ENCODE results near the gene POU3F2.

Gene POU3F2

DNA sequence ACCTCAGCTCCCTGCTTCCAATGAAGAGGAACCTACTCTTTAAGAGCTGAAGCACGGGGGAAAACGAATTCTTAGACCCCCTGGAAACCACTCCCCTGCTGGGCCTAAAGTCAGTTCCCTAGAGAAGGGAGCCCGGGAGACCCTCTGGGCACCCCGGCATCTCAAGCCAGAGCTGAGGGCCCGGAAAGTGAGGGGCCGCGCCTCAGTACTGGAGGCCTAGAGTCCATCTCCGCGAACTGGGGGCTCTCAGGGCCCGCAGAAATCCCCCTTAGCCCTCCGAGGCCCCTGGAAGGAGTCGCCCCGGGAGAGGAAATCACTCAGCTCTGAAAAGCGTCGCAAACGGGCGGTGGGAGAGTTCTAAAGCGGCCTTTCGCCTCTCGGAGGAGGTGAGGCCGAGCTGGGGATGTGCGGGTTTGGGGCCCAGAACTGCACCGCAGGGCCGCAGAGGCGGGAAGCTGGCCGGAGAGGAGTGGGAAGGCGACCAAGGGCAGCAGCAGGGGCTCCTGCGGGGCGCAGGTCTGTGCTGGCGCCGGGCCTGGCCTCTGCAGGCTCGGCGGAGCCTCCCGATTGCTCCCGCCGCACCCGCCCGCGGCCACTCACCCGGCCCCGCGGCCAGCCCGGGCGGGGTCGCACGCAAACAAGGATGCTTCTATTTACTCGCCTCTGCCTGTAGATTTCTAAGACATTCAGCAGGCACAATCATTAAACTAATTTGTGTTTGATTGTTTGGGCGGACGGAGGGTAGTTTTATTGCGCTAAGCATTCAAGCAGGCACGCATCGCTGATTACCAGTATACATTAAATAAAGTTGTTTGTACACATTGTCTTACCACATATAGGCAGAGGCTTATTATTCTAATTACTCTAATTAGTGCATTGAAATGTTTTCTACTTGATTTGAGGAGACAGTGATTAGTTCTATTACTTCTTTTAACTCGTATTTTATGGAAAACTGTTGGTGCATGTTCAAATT, 9.2 kb downstream of the POU3F2 start:
- in situ Hi-C loops (cut with MboI; ENCODE audit: low sequenced_read_pairs), result no loop called here

DNA sequence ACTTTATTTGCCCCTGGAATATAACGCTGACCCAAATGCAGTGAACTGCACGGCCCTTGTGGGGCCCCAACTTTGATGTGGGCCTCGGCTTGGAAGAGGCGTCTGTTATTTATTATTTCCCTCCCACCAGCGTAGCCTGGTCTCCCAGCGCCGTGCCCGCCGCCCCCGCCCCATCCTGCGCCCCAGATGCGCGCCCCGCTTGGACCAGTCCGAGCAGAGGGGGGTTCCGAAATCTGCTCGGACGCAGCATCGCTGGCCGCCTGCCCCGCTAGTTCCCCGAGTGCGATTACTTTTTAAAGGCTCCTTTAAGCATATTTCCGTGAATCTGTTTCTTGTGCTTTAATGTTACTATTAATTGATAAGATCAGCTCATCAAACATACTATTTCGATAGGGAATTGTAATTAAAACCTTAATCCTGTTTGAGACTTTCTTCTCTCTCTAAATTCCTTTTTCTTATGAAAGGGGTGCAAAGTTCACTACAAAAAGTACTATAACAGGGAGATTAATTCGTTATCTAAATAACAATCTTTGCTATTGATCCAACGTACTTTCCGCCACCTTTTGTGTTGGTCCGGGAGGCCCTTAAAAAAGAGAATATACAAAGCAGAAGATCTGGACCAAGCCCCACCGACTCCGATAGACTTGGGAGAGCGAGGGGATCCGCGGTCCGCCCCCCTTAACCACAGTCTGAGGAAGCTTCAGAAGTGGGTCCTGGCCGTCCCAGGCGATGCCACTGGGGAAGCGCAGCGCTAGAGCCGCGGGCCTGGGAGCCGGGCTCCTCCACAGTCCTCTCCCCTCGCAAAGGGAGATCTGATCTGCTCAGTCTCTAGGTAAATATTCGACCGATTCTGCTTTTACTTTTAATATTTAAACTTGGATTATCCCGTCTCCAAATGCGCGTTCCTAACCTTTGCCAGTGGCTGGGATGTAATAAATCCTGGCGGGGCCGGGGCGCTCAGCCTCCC, 10.2 kb downstream of the POU3F2 start:
- in situ Hi-C loops (cut with MboI; ENCODE audit: low sequenced_read_pairs), result no loop called here

DNA sequence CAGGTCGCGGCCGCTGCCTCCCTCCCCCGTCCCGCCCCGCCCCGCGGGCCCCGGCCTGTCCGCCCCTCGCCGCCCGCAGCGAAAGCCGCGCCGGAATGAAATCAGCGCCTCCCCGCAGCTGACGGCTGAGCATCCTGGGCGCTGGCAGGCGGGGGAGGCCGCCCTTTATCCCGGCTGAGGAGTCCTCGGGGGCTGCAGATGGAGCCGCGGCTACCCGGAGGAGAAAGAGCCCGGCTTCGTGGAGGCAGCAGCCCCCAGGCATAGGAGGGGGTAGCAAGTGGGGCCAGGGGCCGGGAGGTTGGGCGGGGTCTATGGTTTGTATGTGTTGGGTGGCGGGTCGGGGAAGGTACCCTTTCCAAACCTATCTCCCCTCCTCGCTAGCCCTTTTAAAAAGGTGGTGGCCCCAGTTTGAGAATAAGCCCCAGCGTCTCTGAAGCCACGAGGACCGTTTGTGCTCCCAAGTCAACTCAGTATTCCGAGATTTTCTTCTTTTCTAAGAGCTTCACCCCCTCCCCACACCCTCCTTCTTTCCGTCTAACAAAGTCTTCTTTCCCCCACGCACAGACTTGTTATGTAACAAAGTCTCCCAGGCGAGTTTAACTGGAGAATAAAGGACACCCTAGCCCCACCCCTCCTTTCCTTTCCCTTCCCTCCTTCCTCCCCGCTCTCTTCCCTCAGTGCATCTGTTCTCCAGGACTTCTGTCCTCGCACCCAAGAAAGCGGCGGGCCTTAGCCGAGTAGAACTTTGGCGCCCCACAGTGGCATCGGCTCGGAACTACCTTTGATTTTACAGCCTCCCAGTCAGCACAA, 11.0 kb downstream of the POU3F2 start:
- in situ Hi-C loops (cut with MboI; ENCODE audit: low sequenced_read_pairs), result no loop called here

DNA sequence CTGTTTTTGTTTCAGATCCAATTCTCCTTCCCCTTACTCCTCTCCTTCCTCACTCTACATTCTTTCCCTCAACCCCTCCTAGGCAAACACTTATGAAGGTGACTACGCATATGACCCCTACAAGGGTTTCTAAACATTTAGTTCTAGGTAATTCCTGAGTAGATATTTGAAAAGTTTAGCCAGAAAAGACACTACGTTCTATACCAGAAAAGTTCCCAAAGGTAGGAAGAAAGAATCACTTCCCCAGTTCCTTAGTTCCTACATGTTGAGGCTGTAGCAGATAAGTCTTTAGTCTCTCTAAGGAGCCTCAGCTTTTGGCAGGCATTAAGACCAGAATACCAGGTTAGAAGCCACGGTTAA, 11.6 kb downstream of the POU3F2 start:
- in situ Hi-C loops (cut with MboI; ENCODE audit: low sequenced_read_pairs), result no loop called here

DNA sequence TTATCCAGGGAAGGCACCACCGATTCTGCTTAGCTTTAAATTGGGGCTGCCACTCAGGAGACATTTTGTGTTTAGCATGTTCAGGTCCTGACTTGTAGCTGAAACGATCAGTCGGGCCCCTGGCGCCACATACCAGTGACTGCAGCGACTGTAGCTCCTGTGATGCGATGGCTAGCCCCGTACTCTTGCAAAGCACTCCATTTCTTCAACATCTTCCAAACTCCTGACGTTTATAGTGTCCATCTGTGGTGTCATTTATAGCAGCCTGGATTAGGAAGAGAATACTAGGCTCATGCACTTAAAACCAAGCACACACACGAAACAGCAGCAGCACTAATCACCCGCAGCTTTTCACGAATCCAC, 13.0 kb downstream of the POU3F2 start:
- in situ Hi-C loops (cut with MboI; ENCODE audit: low sequenced_read_pairs), result no loop called here

DNA sequence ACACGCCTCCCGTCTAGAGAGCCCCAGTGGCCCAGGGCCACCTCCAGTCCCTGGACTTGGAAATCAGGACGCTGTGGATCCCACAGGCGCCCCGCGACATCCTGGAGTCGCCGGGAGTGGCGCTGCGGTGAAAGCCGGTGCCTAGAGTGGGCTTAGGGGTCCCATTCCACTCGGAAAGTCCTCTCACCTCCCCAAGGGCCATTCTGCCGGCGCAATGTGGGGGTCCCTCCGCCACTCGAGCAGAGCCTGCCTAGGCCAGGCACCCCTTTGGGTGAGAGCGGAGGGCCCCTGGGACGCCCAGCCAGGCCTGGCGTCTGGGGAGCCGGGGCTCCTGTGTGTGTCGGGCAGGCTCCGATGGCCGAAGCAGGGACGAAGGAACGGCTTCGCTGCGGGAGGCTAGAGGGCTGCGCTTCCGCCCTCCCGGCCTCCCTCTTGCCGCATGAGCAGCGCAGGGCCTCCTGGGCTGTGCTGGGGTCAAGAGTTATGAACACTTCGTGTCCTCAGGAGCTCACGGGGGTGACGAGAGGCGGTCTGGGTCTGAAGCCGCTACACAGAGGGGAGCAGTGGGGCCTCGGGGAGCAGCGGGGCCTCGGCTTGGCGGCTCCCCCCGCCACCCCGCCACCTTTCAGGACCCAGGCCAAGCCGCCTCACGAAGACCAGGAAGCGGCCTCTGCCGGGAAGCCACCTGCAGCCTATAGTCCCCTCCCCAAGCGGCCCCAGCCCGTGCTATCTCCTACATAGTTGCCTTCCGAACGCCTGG, 13.6 kb downstream of the POU3F2 start:
- in situ Hi-C loops (cut with MboI; ENCODE audit: low sequenced_read_pairs), result no loop called here

DNA sequence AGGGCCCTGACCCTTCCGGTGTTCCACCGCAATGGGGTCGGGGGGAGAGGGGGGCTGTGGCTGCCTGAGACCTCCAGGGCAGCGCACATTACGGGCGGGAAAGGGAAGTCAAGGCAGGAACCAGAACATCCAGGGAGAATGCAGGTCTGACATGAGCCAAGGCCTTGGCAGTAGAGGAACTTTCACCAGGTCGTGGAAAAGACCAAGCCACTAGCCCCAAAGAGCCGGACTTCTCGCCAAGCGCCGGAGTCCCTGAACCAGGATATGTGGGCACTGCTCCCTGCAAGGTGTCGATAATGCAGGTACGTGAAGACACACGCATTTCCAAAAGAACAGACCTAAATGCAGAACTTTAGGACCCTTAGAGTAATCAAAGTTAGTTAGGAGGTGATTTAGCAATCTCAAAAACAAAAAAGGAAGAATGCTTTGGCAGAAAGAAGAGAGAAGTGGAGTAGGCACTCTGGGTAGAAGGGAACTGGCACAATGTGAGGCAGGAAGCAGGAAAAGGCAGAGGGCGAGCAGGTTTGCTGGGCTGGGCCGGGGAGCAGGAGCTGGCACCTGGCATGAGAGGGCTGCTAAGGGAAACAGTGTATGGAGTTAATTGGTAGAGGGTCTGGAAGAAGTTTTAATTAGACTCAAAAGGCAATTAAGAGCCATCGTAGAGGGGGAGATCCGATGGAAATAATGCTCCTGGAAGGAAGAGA, 14.3 kb downstream of the POU3F2 start:
- in situ Hi-C loops (cut with MboI; ENCODE audit: low sequenced_read_pairs), result no loop called here

DNA sequence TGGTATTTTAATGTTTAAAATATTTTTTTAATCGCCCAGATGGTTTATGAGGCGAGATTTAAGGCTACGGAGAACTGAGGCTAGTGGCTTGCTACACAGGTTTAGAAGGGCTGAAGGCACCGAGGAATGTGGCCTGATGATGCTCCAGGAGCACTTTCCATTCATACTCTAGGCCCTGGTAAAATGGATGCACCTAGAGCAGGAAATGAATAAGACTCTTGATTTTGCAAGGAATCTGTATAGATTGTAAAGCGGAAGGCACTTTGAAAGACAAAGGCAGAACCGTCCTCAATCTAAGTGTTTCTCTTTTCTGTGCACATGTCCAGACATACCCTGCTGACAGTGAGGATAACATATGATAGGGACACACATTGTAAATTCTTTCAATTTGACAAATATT, 30.1 kb downstream of the POU3F2 start:
- in situ Hi-C loops (cut with MboI; ENCODE audit: low sequenced_read_pairs), result no loop called here

DNA sequence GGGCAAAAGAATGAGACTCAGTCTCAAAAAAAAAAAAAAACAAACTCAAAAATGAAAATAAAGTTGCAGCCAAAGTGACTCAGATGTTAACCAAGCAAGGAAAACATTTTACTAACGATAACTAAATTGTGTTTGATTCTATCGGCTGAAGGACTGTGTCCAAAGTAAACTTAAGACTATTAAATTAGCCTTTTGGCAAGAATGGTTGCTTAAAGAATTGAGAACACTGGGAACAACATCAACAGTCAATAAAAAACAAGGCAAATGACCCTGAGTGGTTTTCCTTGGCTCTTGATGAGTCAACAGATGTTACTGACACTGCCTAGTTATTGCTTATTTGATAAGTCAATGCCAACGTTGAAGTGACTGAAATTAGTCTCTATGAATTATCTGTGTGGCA, 36.7 kb downstream of the POU3F2 start:
- in situ Hi-C loops (cut with MboI; ENCODE audit: low sequenced_read_pairs), result no loop called here

DNA sequence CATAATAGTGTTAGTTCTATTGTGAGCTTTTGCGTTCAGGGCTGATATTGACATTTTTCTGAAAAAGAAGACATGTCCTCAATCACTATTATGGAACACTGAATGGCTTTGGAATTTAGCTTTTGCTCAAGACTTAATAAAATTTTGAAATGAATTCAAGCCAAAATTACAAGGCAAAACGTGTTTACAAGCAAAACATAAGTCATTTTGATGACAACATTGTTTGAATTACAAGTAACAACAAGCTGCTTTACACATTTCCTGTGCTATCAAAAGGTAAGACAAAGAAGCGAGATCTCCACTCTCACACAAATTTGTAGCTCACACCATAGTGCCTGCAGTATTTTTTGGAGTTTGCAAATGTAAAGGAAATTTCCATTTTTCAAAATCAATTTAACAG, 37.4 kb downstream of the POU3F2 start:
- in situ Hi-C loops (cut with MboI; ENCODE audit: low sequenced_read_pairs), result no loop called here

DNA sequence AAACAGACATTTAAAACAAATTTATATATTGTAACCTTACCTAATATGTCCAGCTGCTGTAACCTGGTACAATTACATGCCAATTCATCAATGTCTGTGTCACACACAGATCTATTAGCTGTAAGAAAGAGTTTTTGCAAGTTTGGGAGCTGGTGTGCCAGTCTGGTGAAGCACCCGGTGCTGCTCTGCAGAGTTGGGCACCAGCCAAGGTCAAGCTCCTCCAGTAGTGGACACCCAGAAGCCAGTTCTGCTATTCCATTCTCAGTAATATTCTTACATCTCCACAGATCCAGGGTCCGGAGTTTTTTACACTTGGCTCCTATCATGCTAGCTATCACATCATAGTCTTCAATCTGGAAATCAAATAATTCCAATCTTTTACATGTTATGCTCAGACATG, 41.0 kb downstream of the POU3F2 start:
- in situ Hi-C loops (cut with MboI; ENCODE audit: low sequenced_read_pairs), result no loop called here

DNA sequence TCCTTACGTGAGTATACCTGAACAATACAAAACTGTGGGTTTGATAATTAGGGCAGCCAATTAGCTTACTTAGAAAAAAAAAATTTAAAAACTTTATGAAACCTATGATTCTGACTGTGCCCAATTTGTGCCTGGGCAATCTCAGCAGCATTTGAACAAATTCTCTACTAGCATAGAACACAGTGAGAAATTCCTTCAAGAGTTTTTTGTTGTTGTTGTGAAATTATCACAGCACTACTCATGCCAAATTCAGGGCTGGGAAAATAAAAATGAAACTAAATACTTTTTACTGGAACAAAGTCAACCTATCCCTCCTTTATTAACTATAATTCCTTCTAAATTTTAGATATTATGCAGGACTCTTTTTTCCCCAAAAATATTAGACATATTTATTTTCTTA, 42.9 kb downstream of the POU3F2 start:
- in situ Hi-C loops (cut with MboI; ENCODE audit: low sequenced_read_pairs), result no loop called here

DNA sequence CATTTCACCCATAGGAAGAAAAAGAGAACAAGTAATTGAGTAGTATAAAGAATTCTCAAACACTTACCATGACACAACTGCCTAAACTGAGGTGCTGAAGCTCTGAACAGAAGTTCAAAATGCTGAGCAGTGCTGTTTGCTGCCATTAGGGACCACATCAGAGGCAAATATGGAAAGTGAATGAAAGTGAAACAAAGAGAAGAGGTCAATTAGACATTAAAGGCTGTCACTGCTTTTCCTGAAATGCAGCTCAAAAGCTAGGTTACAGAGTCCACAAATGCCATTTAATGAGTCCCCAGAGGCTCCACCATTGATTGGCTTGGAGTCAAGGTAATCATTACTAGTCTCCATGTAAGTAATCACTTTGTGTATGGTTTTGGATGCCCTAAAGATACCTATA, 46.1 kb downstream of the POU3F2 start:
- in situ Hi-C loops (cut with MboI; ENCODE audit: low sequenced_read_pairs), result no loop called here

DNA sequence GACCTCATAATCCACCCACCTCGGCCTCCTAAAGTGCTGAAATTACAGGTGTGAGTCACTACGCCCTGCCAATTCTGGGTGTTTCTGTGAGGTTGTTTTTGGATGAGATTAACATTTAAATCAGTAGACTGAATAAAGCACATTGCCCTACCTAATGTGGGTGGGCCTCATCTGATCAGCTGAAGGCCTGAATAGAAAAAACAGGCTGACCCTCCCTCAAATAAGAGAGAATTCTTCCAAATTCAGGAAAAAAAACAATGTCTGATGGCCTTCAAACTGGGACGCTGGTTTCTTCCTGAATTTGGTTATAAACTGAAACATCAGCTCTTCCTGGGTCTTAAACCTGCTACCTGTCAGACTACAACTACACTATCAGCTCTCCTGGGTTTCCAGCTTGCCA, 51.0 kb downstream of the POU3F2 start:
- in situ Hi-C loops (cut with MboI; ENCODE audit: low sequenced_read_pairs), result no loop called here

DNA sequence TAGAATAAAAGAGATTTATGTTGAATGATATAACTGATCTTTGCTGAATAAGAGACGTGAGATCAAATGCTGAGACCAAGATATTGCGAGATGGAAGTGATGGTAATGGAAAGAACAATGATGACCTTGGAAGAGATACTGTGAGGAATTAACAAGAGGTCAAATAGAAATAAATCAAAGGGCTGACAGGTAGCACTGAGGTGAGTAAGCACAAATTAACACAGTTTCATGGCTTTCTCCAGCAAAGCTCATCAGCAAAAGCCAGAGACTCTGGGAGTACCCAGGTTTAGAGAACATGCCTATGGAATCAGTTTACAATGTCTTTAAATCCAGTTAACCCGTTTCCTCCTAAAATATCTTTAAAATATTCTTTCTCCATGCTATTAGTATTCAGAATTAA, 53.3 kb downstream of the POU3F2 start:
- in situ Hi-C loops (cut with MboI; ENCODE audit: low sequenced_read_pairs), result no loop called here
